SK-N-MC (cell line): ENCODE data around the gene LAMB4.

Experiments
- EZH2 ChIP-seq: fragments of 200-600 bp; sonication (generic); IDR thresholded peaks from one replicate; pipeline ENCODE4 v1.6.1; 2017; ENCODE audit warnings: antibody characterized with exemption
- FOXP2 ChIP-seq: optimal IDR thresholded peaks from 2 replicates; pipeline ENCODE3; 2011; ENCODE audit warnings: mild to moderate bottlenecking, moderate library complexity; ENCODE audit not compliant: insufficient read depth; ENCODE audit errors: extremely low read length, control extremely low read depth

- TF ChIP-seq FOXP2: no peak
- no peak for TF ChIP-seq EZH2
These were observed 41.0 kb upstream of the LAMB4 start for GRCh38 chr7:108171164-108171563.
